Effector memory CD8-positive, alpha-beta T cell (primary cell): ENCODE data around the gene IL6.
"Not testable (repeated sequence)": the region's sequence is repeated elsewhere in the genome, so short reads cannot be mapped to it uniquely, and the experiment has no call there.

Source experiments
- ATAC-seq: fragments of 150-1000 bp; cut with Tn5 transposase; replicated peaks from 2 replicates; pipeline ENCODE4 v1.10.0; 2021; ENCODE audit warnings: mild to moderate bottlenecking, moderate library complexity
- DNase-seq, 3 experiments: peaks; one replicate each; pipeline ENCODE4 v3.0.0; 2021
- H3K27ac Mint-ChIP-seq, 2 donors: one replicate each; pipeline ENCODE4 v1.8.0; 2022; ENCODE audit warnings: mild to moderate bottlenecking in 2 of 2, mixed read lengths in 2 of 2, moderate library complexity in 2 of 2
- H3K27me3 Mint-ChIP-seq, 2 donors: one replicate each; pipeline ENCODE4 v1.8.0; 2022; ENCODE audit warnings: mixed read lengths in 2 of 2
- H3K36me3 Mint-ChIP-seq: one replicate; pipeline ENCODE4 v1.8.0; 2022; ENCODE audit warnings: mild to moderate bottlenecking, moderate library complexity, mixed read lengths; ENCODE audit not compliant: insufficient read depth
- H3K4me1 Mint-ChIP-seq, 2 donors: one replicate each; pipeline ENCODE4 v1.8.0; 2022; ENCODE audit warnings: low read depth in 2 of 2, mixed read lengths in 2 of 2
- H3K4me3 Mint-ChIP-seq, 2 donors: one replicate each; pipeline ENCODE4 v1.8.0; 2022; ENCODE audit warnings: mild to moderate bottlenecking in 2 of 2, mixed read lengths in 2 of 2, moderate library complexity in 2 of 2
- H3K9me3 Mint-ChIP-seq, 2 donors: one replicate each; pipeline ENCODE4 v1.8.0; 2022; ENCODE audit warnings: mixed read lengths in 2 of 2

IL6 gene

DNA sequence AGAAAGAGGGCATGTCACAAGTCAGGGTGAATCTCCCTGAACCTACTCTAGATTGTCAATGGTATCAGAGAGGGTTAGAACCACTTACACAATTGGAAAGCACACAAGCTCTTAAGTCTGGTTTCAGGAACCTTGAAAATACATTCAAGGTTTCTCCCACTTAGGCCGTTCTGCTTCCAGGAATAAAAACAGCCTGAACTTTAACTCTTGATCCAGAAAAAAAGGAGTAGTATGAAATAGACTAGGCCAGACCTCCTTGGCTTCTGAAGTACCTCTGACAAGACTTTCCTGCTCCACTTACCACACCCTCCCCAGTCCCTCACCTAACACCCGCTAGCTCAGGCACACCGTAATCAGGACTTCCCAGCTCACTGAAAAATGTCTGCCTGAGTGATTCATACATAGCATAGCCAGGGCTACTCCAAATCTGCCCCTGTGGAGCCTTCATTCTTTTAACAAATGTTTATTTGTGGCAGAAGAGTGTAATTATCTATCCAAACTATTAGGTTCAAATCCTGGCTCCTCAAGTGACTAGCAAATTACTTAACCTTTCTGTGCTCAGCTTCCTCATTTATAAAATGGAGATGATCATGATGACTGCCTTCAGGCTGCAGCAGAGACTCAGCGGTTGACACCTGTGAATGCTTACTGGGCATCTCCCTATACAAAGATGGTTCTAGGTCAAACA, 30.3 kb upstream of the IL6 start:
- Mint-ChIP-seq H3K4me3 (no peak overlapping the region), H3K36me3 (no peaks in the 10 kb centered on the region), H3K4me1 (peaks cover 13 to 18% of the 10 kb centered on the region in 2 donors), H3K27me3 (peaks cover 0 to 27% of the 10 kb centered on the region in 2 donors), H3K27ac (no peak overlapping the region), H3K9me3 (no peaks in the 10 kb centered on the region)
- ATAC-seq (no peak), DNase-seq (no peak)

DNA sequence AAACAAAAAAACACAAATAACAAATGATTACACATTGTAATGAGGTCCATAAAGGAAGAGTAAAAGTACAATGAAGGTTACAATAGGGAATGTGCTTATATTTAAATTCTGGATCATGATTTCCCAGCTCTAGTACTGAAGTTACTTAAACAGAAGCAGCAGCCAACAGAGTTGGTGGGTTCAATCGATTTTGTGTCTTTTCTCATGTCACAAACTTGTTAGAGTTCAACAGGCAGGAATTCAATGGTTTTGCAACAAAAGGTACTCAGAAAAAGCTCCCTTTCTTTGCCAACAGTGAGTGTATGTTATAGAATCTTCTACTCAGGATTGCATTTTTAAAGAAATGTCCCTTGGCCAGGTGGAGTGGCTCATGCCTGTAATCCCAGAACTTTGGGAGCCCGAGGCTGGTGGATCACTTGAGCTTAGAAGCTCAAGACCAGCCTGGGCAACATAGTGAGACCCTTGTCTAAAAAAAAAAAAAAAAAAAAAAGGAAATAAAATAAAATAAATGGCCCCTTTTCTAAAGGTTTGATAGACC, 29.6 kb upstream of the IL6 start:
- no peak for DNase-seq
- Mint-ChIP-seq H3K27ac (no peak overlapping the region), H3K4me3 (no peak overlapping the region), H3K4me1 (peaks cover 13 to 18% of the 10 kb centered on the region in 2 donors), H3K27me3 (peaks cover 0 to 27% of the 10 kb centered on the region in 2 donors), H3K36me3 (no peaks in the 10 kb centered on the region), H3K9me3 (no peaks in the 10 kb centered on the region)
- no peak for ATAC-seq

GRCh38 chr7:22697876-22698606, 29.0 kb upstream of the IL6 start:
- Mint-ChIP-seq H3K4me3 (peak overlapping the region in 1 of 2 donors; percentile 1), H3K36me3 (no peaks in the 10 kb centered on the region), H3K27ac (no peak overlapping the region), H3K27me3 (peaks cover 4 to 22% of the 10 kb centered on the region in 2 donors), H3K9me3 (no peaks in the 10 kb centered on the region), H3K4me1 (peaks cover 13 to 18% of the 10 kb centered on the region in 2 donors)
- DNase-seq (no peak), ATAC-seq (peak; percentile 65)

DNA sequence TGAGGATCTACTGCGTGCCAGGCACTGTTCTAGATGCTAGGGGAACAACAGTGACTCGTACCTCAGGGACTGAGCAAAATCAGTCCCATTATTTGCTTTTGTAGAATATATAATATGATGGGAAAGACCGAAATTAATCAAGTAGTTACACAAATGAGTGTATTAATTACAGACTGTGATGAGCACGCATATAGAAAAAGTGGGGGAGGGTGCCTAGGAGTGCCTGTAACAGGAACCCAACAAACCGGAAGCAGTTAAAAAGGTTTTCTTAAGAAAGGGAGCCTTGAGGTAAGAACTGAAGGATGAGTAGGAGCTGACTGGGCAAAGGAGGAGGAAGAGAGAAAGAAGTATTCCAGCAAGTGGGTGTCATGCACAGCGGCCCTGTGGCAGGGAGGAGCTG, 28.2 kb upstream of the IL6 start:
- H3K27me3 Mint-ChIP-seq: peaks cover 7 to 19% of the 10 kb centered on the region in 2 donors
- DNase-seq: no peak
- H3K27ac Mint-ChIP-seq: no peak overlapping the region
- no peaks in the 10 kb centered on the region for H3K36me3 Mint-ChIP-seq
- ATAC-seq: no peak
- peaks cover 13 to 18% of the 10 kb centered on the region in 2 donors for H3K4me1 Mint-ChIP-seq
- peak overlapping the region in 1 of 2 donors; percentile 1 for H3K4me3 Mint-ChIP-seq
- no peaks in the 10 kb centered on the region for H3K9me3 Mint-ChIP-seq

DNA sequence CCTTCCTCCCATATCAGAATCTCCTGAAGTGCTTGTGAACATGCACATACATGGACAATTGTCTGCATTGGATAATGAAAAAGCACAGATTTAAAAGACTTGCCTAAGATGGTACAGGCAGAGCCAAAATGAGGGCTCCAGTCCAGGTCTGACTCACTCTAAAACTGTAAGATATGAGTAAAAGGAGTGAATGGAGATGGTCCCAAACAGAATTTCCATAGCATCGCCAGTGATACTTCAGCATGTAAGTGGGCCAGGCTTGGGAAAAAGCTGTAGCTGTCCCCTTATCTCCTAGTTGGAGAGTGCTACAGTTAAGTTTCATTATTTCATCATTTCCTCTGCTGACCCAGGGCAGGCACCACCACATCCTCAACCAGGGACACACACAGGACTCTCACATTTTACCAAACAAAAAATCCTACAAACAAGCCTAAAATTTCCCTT, 26.4 kb upstream of the IL6 start:
- H3K4me3 Mint-ChIP-seq: no peak overlapping the region
- H3K36me3 Mint-ChIP-seq: no peaks in the 10 kb centered on the region
- no peak overlapping the region for H3K27ac Mint-ChIP-seq
- DNase-seq (no peak), ATAC-seq (no peak)
- H3K4me1 Mint-ChIP-seq: peaks cover 10 to 12% of the 10 kb centered on the region in 2 donors
- peaks cover 12 to 13% of the 10 kb centered on the region in 2 donors for H3K27me3 Mint-ChIP-seq
- no peaks in the 10 kb centered on the region for H3K9me3 Mint-ChIP-seq

- DNase-seq: no peak
- no peak for ATAC-seq
- Mint-ChIP-seq H3K4me3 (no peak overlapping the region), H3K36me3 (no peaks in the 10 kb centered on the region), H3K27me3 (peaks cover 10 to 12% of the 10 kb centered on the region in 2 donors), H3K4me1 (peaks cover 9 to 10% of the 10 kb centered on the region in 2 donors), H3K27ac (no peak overlapping the region), H3K9me3 (no peaks in the 10 kb centered on the region)
These were observed 24.5 kb upstream of the IL6 start for GRCh38 chr7:22702516-22702915.

GRCh38 chr7:22703107-22703855, 23.7 kb upstream of the IL6 start:
- H3K27ac Mint-ChIP-seq, H3K4me1 Mint-ChIP-seq: not testable (repeated sequence)

GRCh38 chr7:22703978-22704610, 22.9 kb upstream of the IL6 start:
- ATAC-seq, H3K4me3 Mint-ChIP-seq, H3K36me3 Mint-ChIP-seq, H3K4me1 Mint-ChIP-seq, H3K9me3 Mint-ChIP-seq, H3K27ac Mint-ChIP-seq, DNase-seq: not testable (repeated sequence)
- peaks cover 3 to 12% of the 10 kb centered on the region in 2 donors for H3K27me3 Mint-ChIP-seq

More at GRCh38 chr7:22703107-22703855, 23.7 kb upstream of the IL6 start:
- H3K36me3 Mint-ChIP-seq, H3K9me3 Mint-ChIP-seq, ATAC-seq, H3K4me3 Mint-ChIP-seq, DNase-seq: not testable (repeated sequence)
- peaks cover 10 to 12% of the 10 kb centered on the region in 2 donors for H3K27me3 Mint-ChIP-seq

DNA sequence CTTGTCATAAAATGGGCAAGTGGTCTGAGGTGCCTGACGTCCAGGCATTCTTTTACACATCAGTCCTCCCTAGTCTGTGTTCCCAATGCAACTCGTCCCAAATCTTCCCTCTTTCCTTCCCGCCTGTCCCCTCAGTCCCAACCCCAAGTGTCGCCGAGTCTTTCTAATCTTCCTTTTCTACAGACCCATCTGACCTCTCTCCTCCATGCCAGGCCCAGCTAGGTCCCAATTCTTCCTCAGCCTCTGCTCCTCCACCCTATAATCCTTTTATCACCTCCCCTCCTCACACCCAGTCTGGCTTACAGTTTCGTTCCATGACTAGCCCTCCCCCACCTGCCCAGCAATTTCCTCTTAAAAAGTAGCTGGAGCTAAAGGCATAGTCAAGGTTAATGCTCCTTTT, 22.3 kb upstream of the IL6 start:
- not testable (repeated sequence) for H3K27ac Mint-ChIP-seq, H3K36me3 Mint-ChIP-seq, H3K4me1 Mint-ChIP-seq, DNase-seq, H3K4me3 Mint-ChIP-seq, H3K9me3 Mint-ChIP-seq, ATAC-seq
- peaks cover 0 to 12% of the 10 kb centered on the region in 2 donors for H3K27me3 Mint-ChIP-seq

GRCh38 chr7:22705874-22706273, 21.1 kb upstream of the IL6 start:
- not testable (repeated sequence) for H3K36me3 Mint-ChIP-seq, DNase-seq, H3K27ac Mint-ChIP-seq, H3K4me1 Mint-ChIP-seq, H3K9me3 Mint-ChIP-seq, H3K4me3 Mint-ChIP-seq, ATAC-seq
- peaks cover 0 to 12% of the 10 kb centered on the region in 2 donors for H3K27me3 Mint-ChIP-seq

DNA sequence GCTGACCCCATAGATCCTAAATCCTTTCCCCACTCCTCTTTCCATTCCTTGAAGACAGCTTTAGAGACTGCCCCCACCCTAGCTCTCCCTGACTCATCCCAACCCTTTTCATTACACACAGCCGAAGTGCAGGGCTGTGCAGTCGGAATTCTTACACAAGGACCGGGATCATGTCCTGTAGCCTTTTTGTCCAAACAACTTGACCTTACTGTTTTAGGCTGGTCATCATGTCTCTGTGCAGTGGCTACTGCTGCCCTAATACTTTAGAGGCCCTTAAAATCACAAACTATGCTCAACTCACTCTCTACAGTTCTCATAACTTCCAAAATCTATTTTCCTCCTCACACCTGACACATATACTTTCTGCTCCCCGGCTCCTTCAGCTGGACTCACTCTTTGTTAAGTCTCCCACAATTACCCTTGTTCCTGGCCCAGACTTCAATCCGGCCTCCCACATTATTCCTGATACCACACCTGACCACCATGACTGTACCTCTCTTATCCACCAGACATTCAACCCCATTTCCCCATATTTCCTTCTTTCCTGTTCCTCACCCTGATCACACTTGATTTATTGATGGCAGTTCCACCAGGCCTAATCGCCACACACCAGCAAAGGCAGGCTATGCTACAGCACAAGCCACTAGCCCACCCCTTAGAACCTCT, 19.8 kb upstream of the IL6 start:
- H3K36me3 Mint-ChIP-seq, H3K9me3 Mint-ChIP-seq, ATAC-seq, H3K27ac Mint-ChIP-seq, H3K4me3 Mint-ChIP-seq, DNase-seq, H3K4me1 Mint-ChIP-seq: not testable (repeated sequence)
- H3K27me3 Mint-ChIP-seq: peaks cover 7 to 12% of the 10 kb centered on the region in 2 donors

GRCh38 chr7:22708214-22708613, 18.8 kb upstream of the IL6 start:
- not testable (repeated sequence) for DNase-seq, ATAC-seq, H3K4me3 Mint-ChIP-seq, H3K27ac Mint-ChIP-seq, H3K36me3 Mint-ChIP-seq, H3K9me3 Mint-ChIP-seq, H3K4me1 Mint-ChIP-seq
- H3K27me3 Mint-ChIP-seq: peaks cover 7 to 17% of the 10 kb centered on the region in 2 donors
